Spleen (tissue), 7 donors: Measurements from ENCODE around the gene DAB1.

Source experiments
- POLR2A ChIP-seq, 3 donors: fragments of 450-650 bp; IDR thresholded peaks; one replicate each; pipeline ENCODE4 v1.5.1; 2017; ENCODE audit warnings: antibody characterized with exemption in 3 of 3, mild to moderate bottlenecking in 1 of 3
- TF ChIP-seq, protein P1 (sequence below), 11 experiments: fragments of 200-600 bp in 7 of 11; fragments of 450-650 bp in 4 of 11; sonication (generic) in 4 of 11; IDR thresholded peaks in 8 of 11; conservative IDR thresholded peaks in 3 of 11; 1 replicate in 7 of 11; 2 replicates in 4 of 11; pipeline versions ENCODE4 v1.4.0 to v1.8.0; 2016 to 2021; ENCODE audit warnings: antibody characterized with exemption in 11 of 11, inconsistent platforms in 4 of 11, mild to moderate bottlenecking in 1 of 11
- donor health status: DM: no; HTN: no; CAD: no; lungs with moderate emphysema.
- donor health status: DM: no; HTN: no; CAD: no.
- donor health status: DM: no; HTN: no; CAD: no.

DNA sequence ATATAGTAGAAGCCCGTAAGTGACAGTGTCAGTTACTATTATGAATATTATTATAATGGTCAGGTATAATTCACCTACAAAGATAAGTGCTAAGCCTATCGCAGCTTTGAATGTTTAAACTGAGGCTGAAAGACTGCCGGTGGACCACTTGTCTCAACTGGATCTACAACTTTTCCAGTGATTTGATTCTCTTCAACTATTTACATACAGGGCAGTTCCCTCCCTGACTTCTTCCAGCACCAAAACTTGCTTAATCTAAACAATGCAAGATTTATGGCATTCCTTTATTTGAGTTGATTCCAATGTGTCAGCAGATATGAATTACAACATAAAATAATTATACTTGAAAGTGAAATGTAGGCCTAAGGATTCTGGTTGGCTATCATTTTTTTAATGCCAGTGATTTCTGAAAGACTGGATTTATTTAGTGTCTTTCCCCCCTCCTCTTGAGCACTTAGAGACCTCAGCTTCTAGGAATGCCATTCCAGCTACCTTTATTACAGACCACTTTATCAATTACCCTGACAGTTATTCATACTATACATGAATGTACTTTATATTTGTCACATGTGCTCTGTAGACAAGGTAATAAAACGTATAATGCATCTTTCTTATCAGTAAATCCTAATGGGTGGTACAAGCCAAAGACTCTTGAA is 304.8 kb downstream of the DAB1 start:
- no peak for TF ChIP-seq POLR2A (IDR thresholded peaks at IDR 0.05)
- TF ChIP-seq, protein P1, sequence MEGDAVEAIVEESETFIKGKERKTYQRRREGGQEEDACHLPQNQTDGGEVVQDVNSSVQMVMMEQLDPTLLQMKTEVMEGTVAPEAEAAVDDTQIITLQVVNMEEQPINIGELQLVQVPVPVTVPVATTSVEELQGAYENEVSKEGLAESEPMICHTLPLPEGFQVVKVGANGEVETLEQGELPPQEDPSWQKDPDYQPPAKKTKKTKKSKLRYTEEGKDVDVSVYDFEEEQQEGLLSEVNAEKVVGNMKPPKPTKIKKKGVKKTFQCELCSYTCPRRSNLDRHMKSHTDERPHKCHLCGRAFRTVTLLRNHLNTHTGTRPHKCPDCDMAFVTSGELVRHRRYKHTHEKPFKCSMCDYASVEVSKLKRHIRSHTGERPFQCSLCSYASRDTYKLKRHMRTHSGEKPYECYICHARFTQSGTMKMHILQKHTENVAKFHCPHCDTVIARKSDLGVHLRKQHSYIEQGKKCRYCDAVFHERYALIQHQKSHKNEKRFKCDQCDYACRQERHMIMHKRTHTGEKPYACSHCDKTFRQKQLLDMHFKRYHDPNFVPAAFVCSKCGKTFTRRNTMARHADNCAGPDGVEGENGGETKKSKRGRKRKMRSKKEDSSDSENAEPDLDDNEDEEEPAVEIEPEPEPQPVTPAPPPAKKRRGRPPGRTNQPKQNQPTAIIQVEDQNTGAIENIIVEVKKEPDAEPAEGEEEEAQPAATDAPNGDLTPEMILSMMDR (IDR thresholded peaks at IDR 0.05 in 8 of 11, conservative IDR thresholded peaks at IDR 0.05 in 3 of 11) = no peak
